Endometrial microvascular endothelial cells (primary cell): ENCODE data around the gene RNF224. TPM values are rescaled to one million over a fixed set of nuclear protein-coding genes. Genes with fewer than 3 reads are reported as not detected.

Experiments used
- in situ Hi-C: cut with HindIII; loops from 2 replicates; pipeline ENCODE4 v1.10.0; 2017; ENCODE audit warnings: low sequenced_read_pairs, low pct_unique_long_range_greater_than_20kb; ENCODE audit errors: inconsistent ontology term
- total RNA-seq: library from RNA; depleted of rRNA; stranded (reverse); fragments of >200 nt; gene quantifications from one replicate; pipeline ENCODE4 v1.2.3, GENCODE V29; 2015; ENCODE audit errors: inconsistent ontology term

RNF224 gene
- total RNA-seq, 1 donor from 2014 or later, result not detected

GRCh38 chr9:137223078-137223970 is 4.0 kb upstream of the RNF224 start:
- in situ Hi-C loops, result no loop called here

- in situ Hi-C loops, result no loop called here
Observed at GRCh38 chr9:137224830-137225694, 2.2 kb upstream of the RNF224 start, which contains the start of gene CYSRT1. Gene CYSRT1, plus strand, starts transcription at chr9:137225174. Its CDS starts 448 bp downstream, at chr9:137225622.

- in situ Hi-C loops, result no loop called here
Observed at GRCh38 chr9:137225699-137226331, 1.5 kb upstream of the RNF224 start.

- in situ Hi-C loops, result no loop called here
Observed at GRCh38 chr9:137226338-137227053, 806 bp upstream of the RNF224 start.

GRCh38 chr9:137227853-137228505 is 677 bp downstream of the RNF224 start:
- in situ Hi-C loops, result no loop called here

- in situ Hi-C loops, result no loop called here
Observed at GRCh38 chr9:137228506-137228967, 1.2 kb downstream of the RNF224 start.

- in situ Hi-C loops, result no loop called here
Observed at GRCh38 chr9:137228968-137229896, 1.9 kb downstream of the RNF224 start.

- in situ Hi-C loops, result no loop called here
Observed at GRCh38 chr9:137229903-137230704, 2.8 kb downstream of the RNF224 start.

GRCh38 chr9:137230705-137231371 is 3.5 kb downstream of the RNF224 start, which contains the start of gene SLC34A3:
Gene SLC34A3, plus strand, starts transcription at chr9:137230901. Its CDS starts 802 bp downstream, at chr9:137231703.
- in situ Hi-C loops, result no loop called here

- in situ Hi-C loops, result no loop called here
Observed at GRCh38 chr9:137231372-137232039, 4.2 kb downstream of the RNF224 start.

- in situ Hi-C loops, result no loop called here
Observed at GRCh38 chr9:137232101-137232500, 4.8 kb downstream of the RNF224 start.

GRCh38 chr9:137232510-137232909 is 5.2 kb downstream of the RNF224 start:
- in situ Hi-C loops, result no loop called here

- in situ Hi-C loops, result no loop called here
Observed at GRCh38 chr9:137233143-137233980, 6.1 kb downstream of the RNF224 start.

GRCh38 chr9:137234055-137234697 is 6.9 kb downstream of the RNF224 start:
- in situ Hi-C loops, result no loop called here
